HEK293 (cell line): Measurements from ENCODE around the gene FDXACB1.

Source experiments
- CTCF ChIA-PET: fragments of 350-600 bp; formaldehyde crosslinking; extraction: SDS; loops from one replicate; lab custom pipeline; 2021; ENCODE audit warnings: antibody characterized with exemption; lab: Yijun Ruan, JAX
- POLR2A ChIA-PET: fragments of 300-600 bp; formaldehyde crosslinking; extraction: SDS; loops from one replicate; lab custom pipeline; 2020; ENCODE audit warnings: antibody characterized with exemption, inconsistent platforms; lab: Yijun Ruan, JAX
- H3K27ac ChIP-seq: fragments of 200-500 bp; sonication (Bioruptor generic); 2 replicates; pipeline ENCODE4 v1.5.1; 2014; ENCODE audit warnings: low read depth, low read length, control low read depth, inconsistent platforms; ENCODE audit errors: extremely low read depth
- H3K36me3 ChIP-seq, 2 experiments: fragments of 200-500 bp in 1 of 2; sonication (Bioruptor generic) in 1 of 2; 1 replicate in 1 of 2; 2 replicates in 1 of 2; pipeline ENCODE4 v1.5.1; 2014 to 2017; ENCODE audit warnings: inconsistent platforms in 2 of 2, low read length in 2 of 2; ENCODE audit not compliant: control insufficient read depth in 2 of 2, insufficient read depth in 1 of 2
- H3K4me1 ChIP-seq: fragments of 200-500 bp; sonication (Bioruptor generic); 2 replicates; pipeline ENCODE4 v1.5.1; 2014; ENCODE audit warnings: mild to moderate bottlenecking, low read length, inconsistent platforms; ENCODE audit not compliant: control insufficient read depth, insufficient read depth
- H3K4me3 ChIP-seq: 2 replicates; pipeline ENCODE4 v1.5.1; 2011; ENCODE audit warnings: low read depth, mild to moderate bottlenecking, control low read depth, low read length, moderate library complexity
- H3K9me3 ChIP-seq: fragments of 200-500 bp; sonication (Bioruptor generic); 2 replicates; pipeline ENCODE4 v1.5.1; 2014; ENCODE audit warnings: low read depth, low read length, inconsistent platforms; ENCODE audit not compliant: control insufficient read depth, insufficient read depth
- HOXA7 ChIP-seq: sonication (generic); formaldehyde crosslinking; IDR thresholded peaks from 2 replicates; pipeline ENCODE4 v1.8.1; 2022; ENCODE audit warnings: missing genetic modification reagents, borderline replicate concordance
- KLF16 ChIP-seq: fragments of 450-650 bp; formaldehyde crosslinking; IDR thresholded peaks from 2 replicates; pipeline ENCODE4 v1.5.1; 2017; ENCODE audit warnings: missing biosample characterization, missing genetic modification characterization
- OVOL3 ChIP-seq: fragments of 450-650 bp; formaldehyde crosslinking; IDR thresholded peaks from 2 replicates; pipeline ENCODE4 v1.5.1; 2016; ENCODE audit warnings: missing biosample characterization, missing genetic modification characterization
- WT1 ChIP-seq: fragments of 450-650 bp; formaldehyde crosslinking; IDR thresholded peaks from 2 replicates; pipeline ENCODE4 v1.5.1; 2016; ENCODE audit warnings: missing biosample characterization, missing genetic modification characterization
- ZBTB1 ChIP-seq: fragments of 450-650 bp; formaldehyde crosslinking; IDR thresholded peaks from 2 replicates; pipeline ENCODE4 v1.5.1; 2016; ENCODE audit warnings: missing biosample characterization, missing genetic modification characterization
- ZBTB48 ChIP-seq: fragments of 450-650 bp; formaldehyde crosslinking; IDR thresholded peaks from 2 replicates; pipeline ENCODE4 v1.5.1; 2016; ENCODE audit warnings: missing biosample characterization, missing genetic modification characterization
- ZNF114 ChIP-seq: fragments of 450-650 bp; formaldehyde crosslinking; IDR thresholded peaks from 2 replicates; pipeline ENCODE4 v1.5.0; 2017; ENCODE audit warnings: missing biosample characterization, missing genetic modification characterization
- ZNF133 ChIP-seq: fragments of 450-650 bp; formaldehyde crosslinking; IDR thresholded peaks from 2 replicates; pipeline ENCODE4 v1.5.1; 2016; ENCODE audit warnings: missing biosample characterization, missing genetic modification characterization
- ZNF223 ChIP-seq: fragments of 450-650 bp; formaldehyde crosslinking; IDR thresholded peaks from 2 replicates; pipeline ENCODE4 v1.5.1; 2016; ENCODE audit warnings: missing biosample characterization, missing genetic modification characterization
- ZNF266 ChIP-seq: fragments of 450-650 bp; formaldehyde crosslinking; IDR thresholded peaks from 2 replicates; pipeline ENCODE4 v1.5.1; 2016; ENCODE audit warnings: missing biosample characterization, missing genetic modification characterization, low read depth
- ZNF274 ChIP-seq, 2 experiments: fragments of 200-500 bp in 1 of 2; fragments of 450-650 bp in 1 of 2; sonication (Bioruptor generic) in 1 of 2; formaldehyde crosslinking in 1 of 2; IDR thresholded peaks; 2 replicates each; pipeline versions ENCODE4 v1.5.1 to v1.6.1; 2014 to 2016; ENCODE audit warnings: borderline replicate concordance in 1 of 2, inconsistent platforms in 1 of 2, low read length in 1 of 2, missing biosample characterization in 1 of 2, missing genetic modification characterization in 1 of 2
- ZNF311 ChIP-seq: fragments of 450-650 bp; formaldehyde crosslinking; IDR thresholded peaks from 2 replicates; pipeline ENCODE4 v1.5.1; 2017; ENCODE audit warnings: missing biosample characterization, missing genetic modification characterization, borderline replicate concordance
- ZNF544 ChIP-seq: fragments of 450-650 bp; formaldehyde crosslinking; IDR thresholded peaks from 2 replicates; pipeline ENCODE4 v1.5.0; 2017; ENCODE audit warnings: missing biosample characterization, missing genetic modification characterization
- ZNF621 ChIP-seq: fragments of 450-650 bp; formaldehyde crosslinking; IDR thresholded peaks from 2 replicates; pipeline ENCODE4 v1.5.1; 2017; ENCODE audit warnings: missing biosample characterization, missing genetic modification characterization
- ZNF654 ChIP-seq: fragments of 450-650 bp; formaldehyde crosslinking; IDR thresholded peaks from 2 replicates; pipeline ENCODE4 v1.5.1; 2016; ENCODE audit warnings: low read depth, missing biosample characterization, missing genetic modification characterization
- ZNF747 ChIP-seq: fragments of 450-650 bp; formaldehyde crosslinking; IDR thresholded peaks from 2 replicates; pipeline ENCODE4 v1.5.1; 2016; ENCODE audit warnings: missing biosample characterization, missing genetic modification characterization
- ZNF791 ChIP-seq: fragments of 450-650 bp; formaldehyde crosslinking; IDR thresholded peaks from 2 replicates; pipeline ENCODE4 v1.5.1; 2016; ENCODE audit warnings: missing biosample characterization, missing genetic modification characterization
- ZNF843 ChIP-seq: fragments of 450-650 bp; formaldehyde crosslinking; IDR thresholded peaks from 2 replicates; pipeline ENCODE4 v1.5.1; 2016; ENCODE audit warnings: missing biosample characterization, missing genetic modification characterization
- TF ChIP-seq, protein P1 (sequence below): fragments of 450-650 bp; formaldehyde crosslinking; IDR thresholded peaks from 2 replicates; pipeline ENCODE4 v1.5.1; 2016; ENCODE audit warnings: missing biosample characterization, missing genetic modification characterization
- TF ChIP-seq, protein P2 (sequence below): fragments of 450-650 bp; IDR thresholded peaks from 2 replicates; pipeline ENCODE4 v1.5.1; 2018; ENCODE audit warnings: missing biosample characterization, missing genetic modification characterization

Gene FDXACB1

DNA sequence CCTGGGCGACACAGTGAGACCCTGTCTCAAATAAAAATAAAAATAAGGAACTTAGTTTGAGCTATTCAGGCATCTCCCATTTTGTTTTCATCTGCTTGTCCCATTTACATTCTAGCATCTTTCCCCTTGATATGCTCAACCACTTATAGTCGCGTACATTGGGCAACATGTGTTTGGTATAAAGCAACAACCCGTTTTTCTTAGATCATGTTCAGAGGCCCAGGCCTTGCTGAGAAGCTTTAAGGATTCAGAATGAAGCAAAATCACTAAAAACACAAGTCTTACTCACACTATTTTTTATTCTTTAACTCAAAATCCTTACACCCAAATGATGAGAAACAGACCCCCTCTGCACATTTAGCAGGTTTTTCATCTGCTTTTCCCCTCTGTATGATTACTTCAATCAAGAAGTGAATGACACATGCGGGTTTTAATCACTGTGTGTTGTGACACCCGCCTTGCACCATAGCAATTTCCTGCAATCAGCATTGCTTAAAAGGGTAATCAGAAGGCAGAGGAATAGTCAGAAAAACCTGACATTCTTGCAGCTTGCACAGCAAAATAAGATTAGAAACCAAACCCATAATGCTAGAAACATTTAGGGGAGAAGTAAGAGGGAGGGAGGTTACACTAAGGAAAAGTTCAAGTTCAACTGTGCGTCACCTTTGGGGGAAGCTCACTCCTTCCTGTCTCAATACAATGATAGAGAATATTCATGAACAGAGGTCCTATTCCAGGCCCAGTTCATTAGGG is 33.5 kb downstream of the FDXACB1 start:
- CTCF ChIA-PET = interaction anchor here (0.6 to 1.3 kb wide), 6 partner anchors 33 to 281 kb away, joined by 3 to 4 read pairs (median 3); no protein-coding TSS in a partner anchor

DNA sequence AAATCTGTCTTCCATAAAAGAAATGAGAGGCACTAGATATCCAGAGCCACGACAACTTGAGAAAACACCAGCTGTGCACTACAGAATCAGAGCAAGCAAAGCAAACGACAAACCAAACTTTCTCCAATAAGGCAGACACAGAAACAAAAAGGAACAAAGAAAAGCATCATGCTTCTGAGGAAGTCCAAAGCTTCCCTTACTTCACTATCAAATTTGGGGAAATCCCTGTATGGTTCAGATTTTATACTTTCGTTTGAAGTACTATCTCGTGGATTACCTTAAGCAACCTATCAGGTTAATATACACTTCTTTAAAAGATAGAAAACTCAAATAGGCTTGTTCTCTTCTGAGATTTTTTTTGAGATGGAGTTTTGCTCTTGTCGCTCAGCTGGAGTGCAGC is 35.3 kb downstream of the FDXACB1 start:
- ChIA-PET CTCF (interaction anchor here (0.6 to 2.9 kb wide), 9 partner anchors 9 to 680 kb away, joined by 3 to 17 read pairs (median 4); no protein-coding TSS in a partner anchor), POLR2A (no interaction called here)
- Histone ChIP-seq H3K36me3 (peaks cover 0 to 49% of the 10 kb centered on the region in 2 experiments; a peak in 2 of 3 replicates), H3K4me1 (no peaks in the 10 kb centered on the region), H3K27ac (no peak overlapping the region), H3K4me3 (no peak overlapping the region), H3K9me3 (no peaks in the 10 kb centered on the region)
- TF ChIP-seq, protein P1, sequence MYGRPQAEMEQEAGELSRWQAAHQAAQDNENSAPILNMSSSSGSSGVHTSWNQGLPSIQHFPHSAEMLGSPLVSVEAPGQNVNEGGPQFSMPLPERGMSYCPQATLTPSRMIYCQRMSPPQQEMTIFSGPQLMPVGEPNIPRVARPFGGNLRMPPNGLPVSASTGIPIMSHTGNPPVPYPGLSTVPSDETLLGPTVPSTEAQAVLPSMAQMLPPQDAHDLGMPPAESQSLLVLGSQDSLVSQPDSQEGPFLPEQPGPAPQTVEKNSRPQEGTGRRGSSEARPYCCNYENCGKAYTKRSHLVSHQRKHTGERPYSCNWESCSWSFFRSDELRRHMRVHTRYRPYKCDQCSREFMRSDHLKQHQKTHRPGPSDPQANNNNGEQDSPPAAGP (tag by site-specific recombination) = no peak
- TF ChIP-seq ZNF791 (tag by site-specific recombination) (no peak), ZNF114 (no peak), ZNF747 (tag by site-specific recombination) (no peak), ZNF843 (tag by site-specific recombination) (no peak), HOXA7 (CRISPR knock-in tag) (no peak), ZNF311 (tag by site-specific recombination) (no peak), ZBTB1 (tag by site-specific recombination) (no peak), ZNF133 (no peak), KLF16 (tag by site-specific recombination) (no peak), OVOL3 (tag by site-specific recombination) (no peak), ZNF544 (tag by site-specific recombination) (no peak)

More for the DNA sequence above, 33.5 kb downstream of the FDXACB1 start:
- no peak overlapping the region for H3K27ac ChIP-seq
- H3K4me1 ChIP-seq = no peaks in the 10 kb centered on the region
- peaks cover 0 to 53% of the 10 kb centered on the region in 2 experiments; a peak in 2 of 3 replicates for H3K36me3 ChIP-seq
- no peaks in the 10 kb centered on the region for H3K9me3 ChIP-seq
- no peak overlapping the region for H3K4me3 ChIP-seq
- POLR2A ChIA-PET = interaction anchor here (0.7 kb wide), 1 partner anchor 26 kb away, joined by 3 read pairs; the partner anchor contains the start of gene ALG9
- TF ChIP-seq ZNF621 (tag by site-specific recombination) (no peak), ZNF654 (tag by site-specific recombination) (no peak), ZNF266 (tag by site-specific recombination) (no peak), ZNF274 (IDR thresholded peaks at IDR 0.05; ENCODE audit: low read length) (no peak), ZNF274 (tag by site-specific recombination; IDR thresholded peaks at IDR 0.05; ENCODE audit: borderline replicate concordance) (no peak), ZNF223 (tag by site-specific recombination) (no peak), ZBTB48 (no peak), WT1 (tag by site-specific recombination) (no peak)
- TF ChIP-seq, protein P2, sequence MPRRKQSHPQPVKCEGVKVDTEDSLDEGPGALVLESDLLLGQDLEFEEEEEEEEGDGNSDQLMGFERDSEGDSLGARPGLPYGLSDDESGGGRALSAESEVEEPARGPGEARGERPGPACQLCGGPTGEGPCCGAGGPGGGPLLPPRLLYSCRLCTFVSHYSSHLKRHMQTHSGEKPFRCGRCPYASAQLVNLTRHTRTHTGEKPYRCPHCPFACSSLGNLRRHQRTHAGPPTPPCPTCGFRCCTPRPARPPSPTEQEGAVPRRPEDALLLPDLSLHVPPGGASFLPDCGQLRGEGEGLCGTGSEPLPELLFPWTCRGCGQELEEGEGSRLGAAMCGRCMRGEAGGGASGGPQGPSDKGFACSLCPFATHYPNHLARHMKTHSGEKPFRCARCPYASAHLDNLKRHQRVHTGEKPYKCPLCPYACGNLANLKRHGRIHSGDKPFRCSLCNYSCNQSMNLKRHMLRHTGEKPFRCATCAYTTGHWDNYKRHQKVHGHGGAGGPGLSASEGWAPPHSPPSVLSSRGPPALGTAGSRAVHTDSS = no peak
- TF ChIP-seq, protein P1 (tag by site-specific recombination) = no peak
